Stomach (tissue), 9 donors: ENCODE measurements around the gene TNFSF8. TPM values are rescaled to one million over a fixed set of nuclear protein-coding genes. Genes with fewer than 3 reads are reported as not detected.
A peak's percentile ranks its signal among the peaks of the same experiment; 100 is the strongest.

Experiments
- DNase-seq, 2 donors: peaks; one replicate each; pipeline versions ENCODE4 v3.0.0 to v3.0.0-alpha.2; 2013 to 2019
- H3K27ac ChIP-seq, 5 donors: fragments of 200-600 bp in 4 of 5; sonication (generic) in 4 of 5; one replicate each; pipeline ENCODE4 v1.5.1; 2013 to 2019; ENCODE audit warnings: mild to moderate bottlenecking in 1 of 5, moderate library complexity in 1 of 5
- H3K27me3 ChIP-seq, 3 donors: fragments of 200-600 bp; sonication (generic); one replicate each; pipeline ENCODE4 v1.5.1; 2017 to 2019; ENCODE audit warnings: mixed run types in 1 of 3
- H3K36me3 ChIP-seq, 4 donors: fragments of 200-600 bp; sonication (generic); 1 replicate in 3 of 4; 2 replicates in 1 of 4; pipeline ENCODE4 v1.5.1; 2016 to 2019
- H3K4me1 ChIP-seq, 4 donors: fragments of 200-600 bp; sonication (generic); one replicate each; pipeline ENCODE4 v1.5.1; 2016 to 2019
- H3K4me3 ChIP-seq, 4 donors: fragments of 200-600 bp; sonication (generic) in 3 of 4; one replicate each; pipeline ENCODE4 v1.5.1; 2016 to 2019; ENCODE audit warnings: mild to moderate bottlenecking in 1 of 4
- H3K9me3 ChIP-seq, 4 donors: fragments of 200-600 bp; sonication (generic); one replicate each; pipeline ENCODE4 v1.5.1; 2016 to 2019
- EP300 ChIP-seq: sonication (generic); formaldehyde crosslinking; IDR thresholded peaks from one replicate; pipeline ENCODE4 v1.6.1; 2017; ENCODE audit warnings: antibody characterized with exemption
- POLR2A ChIP-seq, 4 donors: fragments of 450-650 bp; IDR thresholded peaks; one replicate each; pipeline ENCODE4 v1.6.1; 2016; ENCODE audit warnings: antibody characterized with exemption in 4 of 4, control low read depth in 2 of 4, mild to moderate bottlenecking in 1 of 4, moderate library complexity in 1 of 4
- POLR2AphosphoS5 ChIP-seq, 3 donors: sonication (generic); formaldehyde crosslinking; IDR thresholded peaks; one replicate each; pipeline ENCODE4 v1.6.1; 2016; ENCODE audit warnings: antibody characterized with exemption in 3 of 3
- WGBS, 5 donors: extraction: QIAGEN DNeasy Blood & Tissue Kit in 3 of 5; methylation state at CpG; one replicate each; pipeline versions ENCODE4 v1.1.5 to v1.1.7; 2013 to 2018; 5-methylcytosine and 5-hydroxymethylcytosine counted together
- intact Hi-C: fragments of 100-400 bp; cut with DNase I; formaldehyde crosslinking; loops from one replicate; pipeline ENCODE4 v1.15.1; 2023; ENCODE audit warnings: low total_unique reads
- polyA plus RNA-seq, 3 donors: library from polyadenylated mRNA; stranded (reverse); fragments of 200-250 nt; gene quantifications; one replicate each; pipeline ENCODE4 v1.2.3, GENCODE V29; 2013
- total RNA-seq, 5 donors: library from RNA; depleted of rRNA; stranded (reverse); fragments of >200 nt; gene quantifications; one replicate each; pipeline versions ENCODE4 v1.1.0 to v1.2.3, GENCODE V29; 2014 to 2016
- TF ChIP-seq, protein P1 (sequence below), 7 experiments: fragments of 450-650 bp in 4 of 7; fragments of 200-600 bp in 3 of 7; sonication (generic) in 3 of 7; IDR thresholded peaks; one replicate each; pipeline ENCODE4 v1.5.1; 2016 to 2019; ENCODE audit warnings: antibody characterized with exemption in 7 of 7, control low read depth in 2 of 7, mild to moderate bottlenecking in 1 of 7
- donor health status: healthy with polysubstance abuse.
- donor health status: Bipolar disorder and iron deficiency.
- donor health status: healthy.

TNFSF8 gene
- total and polyA plus RNA-seq, 8 donors, result 0.40 to 14.0 (median 3.2) TPM; not detected in 2

GRCh38 chr9:114913656-114914055 is 16.7 kb downstream of the TNFSF8 start:
- Histone ChIP-seq H3K9me3 (no peaks in the 10 kb centered on the region), H3K36me3 (no peaks in the 10 kb centered on the region), H3K27me3 (peaks cover 0 to 4% (median 0%) of the 10 kb centered on the region in 3 donors), H3K27ac (no peak overlapping the region), H3K4me3 (no peak overlapping the region), H3K4me1 (peaks cover 0 to 7% (median 3%) of the 10 kb centered on the region in 4 donors)
- WGBS, 5 donors, result 89 to 96% (median 93%) methylated on average over 4 of the region's 4 CpGs
- DNase-seq, result no peak
- intact Hi-C loops, result loop anchor here (5.0 to 10.0 kb wide), 2 partner anchors 91 to 176 kb away; no protein-coding TSS in a partner anchor
- TF ChIP-seq, protein P1, sequence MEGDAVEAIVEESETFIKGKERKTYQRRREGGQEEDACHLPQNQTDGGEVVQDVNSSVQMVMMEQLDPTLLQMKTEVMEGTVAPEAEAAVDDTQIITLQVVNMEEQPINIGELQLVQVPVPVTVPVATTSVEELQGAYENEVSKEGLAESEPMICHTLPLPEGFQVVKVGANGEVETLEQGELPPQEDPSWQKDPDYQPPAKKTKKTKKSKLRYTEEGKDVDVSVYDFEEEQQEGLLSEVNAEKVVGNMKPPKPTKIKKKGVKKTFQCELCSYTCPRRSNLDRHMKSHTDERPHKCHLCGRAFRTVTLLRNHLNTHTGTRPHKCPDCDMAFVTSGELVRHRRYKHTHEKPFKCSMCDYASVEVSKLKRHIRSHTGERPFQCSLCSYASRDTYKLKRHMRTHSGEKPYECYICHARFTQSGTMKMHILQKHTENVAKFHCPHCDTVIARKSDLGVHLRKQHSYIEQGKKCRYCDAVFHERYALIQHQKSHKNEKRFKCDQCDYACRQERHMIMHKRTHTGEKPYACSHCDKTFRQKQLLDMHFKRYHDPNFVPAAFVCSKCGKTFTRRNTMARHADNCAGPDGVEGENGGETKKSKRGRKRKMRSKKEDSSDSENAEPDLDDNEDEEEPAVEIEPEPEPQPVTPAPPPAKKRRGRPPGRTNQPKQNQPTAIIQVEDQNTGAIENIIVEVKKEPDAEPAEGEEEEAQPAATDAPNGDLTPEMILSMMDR (IDR thresholded peaks at IDR 0.05), result no peak
- TF ChIP-seq POLR2AphosphoS5 (IDR thresholded peaks at IDR 0.05), result no peak
- TF ChIP-seq POLR2A (IDR thresholded peaks at IDR 0.05), result no peak
- no peak for TF ChIP-seq EP300

DNA sequence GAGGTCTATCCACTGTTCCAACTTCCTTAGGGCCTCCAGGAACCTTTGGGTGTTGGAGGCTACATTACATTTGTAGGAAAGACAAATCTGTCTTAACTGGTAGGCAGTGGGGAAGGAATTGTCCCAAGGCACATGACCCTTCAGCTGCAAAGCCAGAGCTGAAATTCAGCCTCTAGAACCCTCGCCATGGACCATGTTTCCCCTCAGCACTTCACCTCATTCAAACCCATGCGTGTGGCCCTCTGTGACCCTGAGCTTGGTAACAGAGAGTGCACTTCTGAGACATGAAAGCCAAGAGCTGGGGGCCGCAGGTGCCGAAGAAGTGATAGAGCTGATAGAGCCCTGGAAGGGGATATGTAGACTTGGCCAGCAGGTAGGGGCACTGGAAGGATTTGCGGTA is 17.2 kb downstream of the TNFSF8 start:
- Histone ChIP-seq H3K4me1 (peaks cover 0 to 7% (median 3%) of the 10 kb centered on the region in 4 donors), H3K36me3 (no peaks in the 10 kb centered on the region), H3K27me3 (no peaks in the 10 kb centered on the region), H3K4me3 (no peak overlapping the region), H3K27ac (no peak overlapping the region), H3K9me3 (no peaks in the 10 kb centered on the region)
- DNase-seq, result no peak
- intact Hi-C loops, result loop anchor here (5.0 to 10.0 kb wide), 2 partner anchors 92 to 176 kb away; no protein-coding TSS in a partner anchor
- 79 to 98% (median 89%) methylated on average over 5 of the region's 5 CpGs for WGBS, 5 donors
- TF ChIP-seq EP300 (no peak), POLR2A (IDR thresholded peaks at IDR 0.05) (no peak), POLR2AphosphoS5 (IDR thresholded peaks at IDR 0.05) (no peak)
- TF ChIP-seq, protein P1 (IDR thresholded peaks at IDR 0.05), result no peak

DNA sequence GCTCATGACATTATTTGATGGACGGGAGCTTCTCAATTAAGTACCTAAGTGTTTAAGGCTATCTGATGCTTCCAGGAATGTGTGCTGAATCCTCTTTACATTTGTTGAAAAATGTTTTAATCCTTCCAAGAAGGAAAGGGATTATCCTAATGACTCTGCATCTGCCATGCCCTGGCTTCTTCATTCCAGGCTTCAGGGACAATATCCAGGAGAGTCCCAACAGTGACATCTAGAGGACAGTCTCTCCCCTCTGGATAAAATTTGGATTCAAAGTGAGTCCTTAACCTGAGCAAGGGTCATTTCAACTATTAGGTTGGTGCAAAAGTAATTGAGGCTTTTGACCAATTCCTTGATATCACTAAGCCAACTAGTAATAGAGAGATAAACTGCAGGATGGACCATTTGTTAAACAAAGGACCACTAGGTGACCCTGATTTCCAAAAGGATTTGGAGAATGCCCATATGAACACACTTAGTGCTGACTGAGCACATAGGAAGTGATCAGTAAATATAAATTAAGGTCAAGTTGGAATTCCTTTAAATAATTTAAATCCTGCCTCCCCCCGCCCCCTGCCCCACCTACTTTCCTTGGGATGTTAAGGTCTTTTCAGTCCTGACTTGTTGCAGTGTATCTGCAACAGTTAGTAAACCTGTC is 19.1 kb downstream of the TNFSF8 start:
- TF ChIP-seq, protein P1 (IDR thresholded peaks at IDR 0.05), result peak in 5 of 7 experiments; percentile 33 to 76 (median 61)
- TF ChIP-seq POLR2AphosphoS5 (IDR thresholded peaks at IDR 0.05), result peak in 1 of 3 donors; percentile 32
- no peak for TF ChIP-seq EP300
- intact Hi-C loops, result loop anchor here (5.0 to 10.0 kb wide), 2 partner anchors 94 to 174 kb away; no protein-coding TSS in a partner anchor
- 61 to 77% (median 63%) methylated on average over 2 of the region's 2 CpGs for WGBS, 5 donors
- Histone ChIP-seq H3K36me3 (no peaks in the 10 kb centered on the region), H3K4me1 (peaks cover 0 to 17% (median 3%) of the 10 kb centered on the region in 4 donors), H3K4me3 (no peak overlapping the region), H3K27me3 (no peaks in the 10 kb centered on the region), H3K9me3 (no peaks in the 10 kb centered on the region), H3K27ac (no peak overlapping the region)
- DNase-seq, result peak in 1 of 2 donors; percentile 77

- Histone ChIP-seq H3K4me1 (peaks cover 0 to 17% (median 3%) of the 10 kb centered on the region in 4 donors), H3K27ac (no peak overlapping the region), H3K36me3 (no peaks in the 10 kb centered on the region), H3K4me3 (no peak overlapping the region), H3K9me3 (no peaks in the 10 kb centered on the region), H3K27me3 (no peaks in the 10 kb centered on the region)
- WGBS, 5 donors, result 75 to 87% (median 84%) methylated on average over 4 of the region's 4 CpGs
- TF ChIP-seq POLR2A (IDR thresholded peaks at IDR 0.05), result no peak
- TF ChIP-seq, protein P1 (IDR thresholded peaks at IDR 0.05), result no peak
- TF ChIP-seq POLR2AphosphoS5 (IDR thresholded peaks at IDR 0.05), result no peak
- no peak for TF ChIP-seq EP300
- intact Hi-C loops, result loop anchor here (5.0 to 10.0 kb wide), 2 partner anchors 94 to 173 kb away; no protein-coding TSS in a partner anchor
- DNase-seq, result no peak
These were observed 19.9 kb downstream of the TNFSF8 start for GRCh38 chr9:114910541-114910940.
